HG02884 (cell line): ENCODE measurements around the gene SETBP1.

Source experiments
- ATAC-seq: cut with Tn5 transposase; IDR thresholded peaks from one replicate; pipeline ENCODE4 v1.9.1; 2021; ENCODE audit warnings: mild to moderate bottlenecking, moderate library complexity; ENCODE audit not compliant: unreplicated experiment

SETBP1 gene

DNA sequence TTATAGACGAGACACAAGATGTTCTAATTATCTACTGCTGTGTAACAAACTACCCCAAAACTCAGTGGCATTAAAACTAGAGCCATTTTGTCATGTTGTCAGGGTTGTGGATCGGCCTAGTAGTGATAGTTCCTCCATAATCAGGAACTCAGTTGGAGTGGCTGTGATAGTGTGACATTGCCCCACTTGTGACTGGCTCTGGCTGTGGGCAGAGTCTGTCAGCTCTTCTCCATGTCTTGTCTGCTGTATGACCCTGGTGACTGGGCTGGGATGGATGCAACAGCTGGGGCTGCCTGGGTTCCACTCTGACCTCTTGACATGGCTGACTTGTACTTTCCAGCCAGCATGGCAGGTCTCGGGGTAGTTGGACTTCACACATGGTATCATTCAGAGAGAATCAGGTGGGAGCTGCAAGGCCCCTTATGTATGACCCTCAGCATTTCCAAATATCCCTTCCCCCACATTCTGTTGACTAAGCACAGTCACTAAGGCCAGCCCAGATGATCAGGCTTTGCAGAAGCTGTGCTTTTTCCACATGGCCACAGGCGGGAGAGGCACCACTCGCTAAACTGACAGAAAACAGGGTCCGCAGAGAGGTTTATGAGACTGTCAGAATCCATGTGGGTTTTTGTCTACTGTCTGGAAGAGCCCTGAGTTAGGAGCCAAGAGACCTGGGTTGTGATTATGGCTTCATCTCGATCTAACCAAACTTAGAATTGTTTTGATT is 50.3 kb downstream of the SETBP1 start:
- no peak for ATAC-seq

DNA sequence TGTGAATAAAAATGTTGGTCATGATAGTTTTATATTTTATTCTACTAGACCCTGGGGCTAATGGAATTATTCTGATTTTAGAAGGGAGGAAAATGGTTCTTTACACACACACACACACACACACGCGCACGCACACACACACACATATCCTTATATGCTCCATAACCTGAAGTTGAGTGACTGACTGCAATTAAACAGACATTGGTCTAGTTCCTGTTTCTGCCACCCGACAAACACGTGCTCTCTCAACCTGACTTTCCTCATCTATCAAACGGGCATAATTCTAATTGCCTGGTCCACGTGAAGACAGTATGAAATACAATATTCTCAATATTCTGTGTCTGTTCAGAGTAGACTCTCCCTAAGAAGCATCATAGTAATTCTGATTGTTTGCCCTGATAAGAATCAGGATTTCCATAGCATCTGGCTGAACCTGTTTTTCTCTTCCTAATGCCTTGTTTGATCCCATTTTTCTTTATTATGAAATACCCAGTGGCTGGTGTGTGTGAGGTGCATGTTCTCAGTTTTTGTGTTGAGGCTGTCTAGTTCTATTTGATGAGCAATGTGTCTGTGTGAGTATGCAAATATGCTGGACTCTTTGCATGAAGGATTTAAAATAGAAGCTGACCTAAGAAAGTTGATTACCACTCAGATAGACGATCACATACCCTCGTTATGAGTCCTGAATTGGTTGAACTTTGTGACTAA is 51.0 kb downstream of the SETBP1 start:
- peak; percentile 56 for ATAC-seq

DNA sequence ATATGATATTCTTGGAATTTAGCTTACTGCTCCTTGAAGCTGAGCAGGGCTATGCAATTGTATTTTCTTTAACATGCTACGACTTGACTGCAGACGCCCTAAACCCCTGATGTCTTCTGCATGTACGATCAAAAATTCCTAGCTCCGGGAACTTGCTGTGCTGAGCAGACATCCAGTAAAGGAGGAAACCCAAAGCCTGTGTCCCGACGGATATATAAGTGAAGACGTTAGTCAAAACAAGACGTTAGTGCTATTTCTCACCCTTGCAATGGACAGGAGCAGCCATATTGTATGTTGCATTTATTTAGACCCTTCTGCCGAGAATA is 51.5 kb downstream of the SETBP1 start:
- ATAC-seq = no peak

DNA sequence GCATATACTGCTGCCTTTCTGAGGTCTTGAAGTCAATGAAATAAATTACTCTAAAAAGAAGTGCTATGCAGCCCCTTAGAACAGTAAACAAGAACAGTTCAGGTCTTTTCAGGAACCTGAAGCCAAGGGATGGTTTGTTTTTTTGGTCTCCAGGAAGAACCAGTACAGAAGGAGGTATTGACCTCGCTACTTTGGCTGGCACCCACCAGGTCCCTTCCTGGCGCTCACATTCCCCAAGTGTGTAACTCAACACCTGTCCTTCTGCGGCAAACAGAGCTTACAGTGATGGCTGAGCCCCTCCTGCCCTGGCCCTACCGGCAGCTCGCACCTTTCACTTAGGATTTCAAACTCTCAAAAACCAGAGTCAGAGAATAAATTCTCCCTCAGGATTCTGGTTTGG is 51.9 kb downstream of the SETBP1 start:
- no peak for ATAC-seq

DNA sequence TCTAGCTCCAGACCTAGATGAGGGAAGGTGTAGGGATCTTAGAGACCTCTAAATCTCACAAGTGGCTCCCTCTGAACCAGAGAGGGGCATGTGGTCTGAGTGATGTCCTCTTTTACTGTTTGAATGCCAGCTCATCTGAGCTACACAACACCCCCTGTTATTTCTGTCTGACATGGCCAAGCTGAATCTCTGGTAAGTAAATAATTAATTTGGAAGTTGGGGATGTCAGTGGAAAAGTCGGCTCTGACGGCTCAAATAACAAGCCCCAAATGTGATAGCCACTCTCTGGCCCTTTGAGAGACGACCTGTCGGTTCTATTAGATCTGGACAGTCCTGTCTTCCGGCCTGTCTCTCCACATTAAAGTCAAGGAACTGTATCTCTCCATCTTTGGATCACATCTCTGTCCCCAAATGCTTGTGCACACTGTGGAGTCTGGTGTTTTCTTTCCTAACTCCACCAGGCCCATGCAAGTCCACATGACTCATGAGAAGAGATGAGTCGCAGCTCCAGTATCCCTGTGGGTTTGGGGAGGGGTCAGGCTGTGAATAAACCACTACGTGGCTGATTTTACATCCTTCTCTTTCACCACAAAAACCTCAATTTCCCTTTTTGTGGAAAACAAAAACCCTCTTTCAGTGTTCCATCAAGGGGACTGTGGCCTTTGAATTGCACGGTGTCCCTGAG is 52.5 kb downstream of the SETBP1 start:
- ATAC-seq = no peak

DNA sequence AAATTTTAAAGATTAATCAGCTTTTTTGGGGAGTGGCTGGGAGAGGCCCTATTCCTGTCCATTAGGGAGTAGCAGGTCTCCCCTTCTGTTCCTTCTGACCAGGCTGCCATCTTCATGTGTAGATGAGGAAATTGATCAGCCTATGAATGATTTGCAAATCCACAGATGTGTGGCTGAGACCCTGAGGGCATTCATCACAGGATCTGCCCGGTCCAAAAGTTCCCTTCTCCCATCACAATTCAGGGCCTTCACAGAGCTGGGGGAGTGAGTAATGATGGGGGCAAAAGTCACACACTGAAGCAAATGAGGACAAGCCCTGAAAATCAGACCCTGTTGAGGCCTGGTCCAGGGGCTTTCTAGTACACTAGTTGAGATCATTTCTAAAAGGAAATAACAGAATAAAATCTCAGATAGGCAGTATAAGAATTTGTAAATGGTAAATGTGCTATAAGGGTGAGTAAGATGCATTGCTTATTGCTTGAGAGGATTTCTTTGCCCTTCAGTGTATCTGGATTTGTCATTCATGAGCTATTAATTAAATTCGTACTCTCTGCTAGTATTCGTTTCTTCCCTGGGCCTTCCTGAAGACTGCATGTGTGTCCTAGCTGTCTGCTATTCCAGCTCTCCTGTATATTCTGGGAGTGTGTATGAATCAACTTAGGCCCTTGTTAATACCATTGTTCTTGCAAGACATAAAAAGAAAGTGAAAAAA is 53.2 kb downstream of the SETBP1 start:
- no peak for ATAC-seq

DNA sequence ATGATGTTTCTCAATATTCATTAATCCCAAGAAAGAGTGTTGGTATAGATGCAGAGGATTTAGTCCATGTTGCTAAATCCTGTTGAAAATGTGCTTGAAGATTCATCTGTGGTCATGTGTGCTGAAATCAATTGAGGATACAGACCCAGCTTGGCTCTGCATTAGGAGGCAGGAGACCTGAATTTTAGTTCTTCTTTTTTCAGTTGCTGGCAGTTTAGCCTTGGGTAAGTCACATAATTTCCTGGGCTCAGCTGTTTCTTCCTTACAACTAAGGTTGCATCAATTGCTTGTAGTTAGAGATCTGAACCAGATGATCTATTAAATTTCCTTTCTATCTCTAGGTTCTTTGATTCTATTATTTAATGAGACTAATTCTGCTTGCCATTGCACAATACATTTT is 54.4 kb downstream of the SETBP1 start:
- ATAC-seq = no peak

DNA sequence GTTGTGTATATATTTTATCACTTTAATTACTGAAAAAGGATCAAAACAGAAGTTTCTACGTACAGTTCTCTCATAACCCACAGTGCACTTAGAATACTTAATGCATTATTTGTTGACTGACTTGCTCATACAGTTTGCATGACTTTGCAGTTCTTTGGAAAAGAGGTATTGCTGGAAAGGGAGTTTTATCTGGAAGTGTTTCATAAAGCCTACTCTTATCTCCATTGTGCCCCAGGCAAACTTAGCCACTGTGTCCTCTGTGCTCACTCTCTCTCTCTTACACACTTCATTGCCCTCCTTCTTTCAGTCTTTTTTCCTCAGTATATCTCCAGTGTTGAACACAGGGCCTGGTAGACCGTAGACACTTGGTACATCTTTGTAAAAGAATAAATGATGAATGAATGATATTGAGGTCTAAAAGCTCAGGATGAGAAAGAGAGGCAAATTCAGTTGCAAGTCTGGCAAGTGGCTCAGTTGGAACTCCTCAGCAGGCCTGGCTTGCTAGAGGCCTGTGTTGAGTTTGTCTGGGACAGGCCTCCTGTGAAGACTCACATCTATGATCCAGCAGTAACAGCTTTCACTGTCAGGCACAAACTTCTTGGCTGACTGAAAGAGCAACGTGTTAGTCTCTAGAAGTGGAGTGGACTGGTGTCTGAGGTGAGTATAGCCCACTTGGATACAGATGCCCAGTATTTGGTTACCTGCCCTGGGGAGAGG is 56.1 kb downstream of the SETBP1 start:
- no peak for ATAC-seq

DNA sequence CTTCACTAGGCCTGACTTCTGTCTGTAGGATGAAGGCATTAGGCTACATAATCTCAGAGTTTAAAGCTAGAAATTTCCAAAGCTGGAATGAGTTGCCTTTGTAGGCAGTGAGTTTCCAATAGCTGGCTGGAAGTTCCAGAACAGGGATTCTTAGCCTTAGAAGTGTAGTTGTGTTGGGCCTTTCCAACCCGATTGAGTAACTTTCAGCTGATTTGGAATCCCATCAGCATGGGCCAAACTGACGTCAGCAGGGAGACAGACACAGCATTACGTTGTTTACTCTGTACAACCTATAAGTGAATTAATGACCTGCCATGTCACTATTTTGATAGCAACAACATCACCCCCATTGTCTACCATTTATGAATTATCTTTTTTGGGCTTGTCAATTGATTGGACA is 56.9 kb downstream of the SETBP1 start:
- no peak for ATAC-seq

DNA sequence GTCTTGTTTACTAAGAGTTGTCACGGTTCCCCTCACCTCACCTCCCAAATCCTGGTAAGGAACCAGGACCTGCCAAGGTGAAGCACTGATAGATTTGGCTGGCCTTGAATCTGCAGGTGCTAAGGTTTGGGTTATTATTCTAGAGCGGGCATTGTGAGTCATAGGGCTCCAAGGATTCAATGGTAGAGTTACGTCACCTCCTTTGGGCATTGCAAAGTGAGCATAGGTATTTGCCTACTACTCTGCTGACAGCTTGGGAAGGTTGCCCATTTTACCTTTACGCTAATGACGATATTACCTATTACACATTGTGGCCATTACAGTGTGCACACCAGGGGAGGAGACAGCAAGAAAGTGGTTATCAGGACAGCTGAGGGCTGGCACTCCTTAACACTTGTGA is 59.3 kb downstream of the SETBP1 start:
- ATAC-seq = no peak

DNA sequence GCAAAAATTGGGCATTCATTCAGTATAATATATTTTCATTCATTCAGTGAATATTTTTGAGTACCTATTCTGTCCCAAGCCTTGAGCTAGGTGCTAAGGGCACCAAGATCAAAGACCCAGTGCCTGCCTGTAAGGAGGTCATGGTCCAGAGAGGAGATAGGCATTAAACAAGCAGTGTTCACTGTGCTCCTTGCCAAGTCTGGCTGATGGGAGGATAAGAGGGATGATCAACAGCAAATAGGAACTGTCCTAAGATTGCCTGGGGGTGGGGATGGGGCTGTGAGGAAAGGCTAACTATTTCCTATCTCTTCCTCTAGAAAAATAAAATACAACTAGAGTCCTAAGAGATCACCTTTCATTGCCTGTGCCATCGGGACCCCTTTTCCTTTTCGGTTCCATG is 60.4 kb downstream of the SETBP1 start:
- no peak for ATAC-seq

DNA sequence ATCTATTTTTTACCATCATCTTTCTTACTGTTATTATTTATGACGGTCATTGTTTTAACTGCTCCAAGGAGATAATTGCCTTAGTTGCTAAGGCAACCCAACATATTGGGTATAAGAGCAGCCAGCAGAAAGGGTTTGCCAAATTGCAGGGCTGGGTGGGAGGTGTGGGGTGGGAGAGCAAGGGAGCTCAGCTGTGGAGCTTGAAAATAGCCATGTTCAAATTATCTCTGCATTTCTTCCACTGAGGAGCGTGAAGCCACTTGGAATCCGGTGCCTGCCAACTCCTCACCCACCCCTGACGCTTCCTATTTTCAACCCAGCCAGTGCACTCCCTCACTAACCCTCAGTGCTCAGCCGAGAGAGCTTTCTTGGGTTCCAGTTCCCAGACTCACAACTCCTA is 60.8 kb downstream of the SETBP1 start:
- no peak for ATAC-seq

DNA sequence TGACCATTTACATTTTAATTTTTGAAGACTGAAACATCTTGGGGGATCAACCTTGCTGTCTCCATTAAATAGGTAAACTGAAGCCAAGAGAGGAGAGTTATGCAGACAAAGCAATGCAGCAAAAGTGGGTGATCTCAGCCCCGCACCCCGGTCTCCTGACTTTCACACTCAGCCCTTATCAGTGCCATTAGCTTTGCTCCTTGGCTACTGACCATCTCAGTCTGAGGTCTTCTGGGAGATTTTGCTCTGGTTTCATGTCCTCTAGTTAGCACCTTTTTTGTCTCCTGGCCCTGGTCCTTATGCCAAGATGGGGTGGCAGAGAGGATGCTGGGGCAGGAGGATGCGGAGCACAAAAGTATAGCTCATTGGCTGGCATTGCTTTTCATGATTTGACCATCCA is 61.4 kb downstream of the SETBP1 start:
- ATAC-seq = no peak

DNA sequence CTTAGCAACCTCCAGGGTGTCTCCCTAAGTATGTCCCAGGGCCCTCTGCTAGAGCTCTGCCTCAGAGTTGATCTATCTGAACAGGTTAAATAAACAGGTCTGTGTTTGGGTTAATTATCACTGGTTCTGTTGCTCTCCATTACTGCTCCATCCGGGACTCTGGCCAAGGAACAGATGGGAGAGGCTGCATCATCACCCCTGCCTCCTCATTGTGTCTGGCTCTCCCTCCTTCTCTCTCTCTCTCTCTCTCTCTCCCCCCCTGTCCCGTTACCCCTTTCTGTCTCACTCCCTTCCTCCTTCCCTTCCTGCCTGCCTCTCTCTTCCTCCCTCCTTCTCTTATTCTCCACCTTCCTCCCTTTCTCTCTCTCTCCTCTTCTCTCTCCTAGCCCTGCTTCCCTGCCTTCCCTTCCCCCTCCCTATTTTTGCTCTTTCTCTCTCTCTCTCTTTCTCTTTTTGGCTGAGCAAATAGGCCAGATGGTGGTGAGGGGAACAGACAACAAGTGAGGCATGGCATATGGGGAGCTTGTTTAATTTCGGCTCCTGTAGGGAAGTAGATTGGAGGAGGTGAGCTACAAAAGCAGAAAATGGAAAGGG is 62.1 kb downstream of the SETBP1 start:
- ATAC-seq = no peak

DNA sequence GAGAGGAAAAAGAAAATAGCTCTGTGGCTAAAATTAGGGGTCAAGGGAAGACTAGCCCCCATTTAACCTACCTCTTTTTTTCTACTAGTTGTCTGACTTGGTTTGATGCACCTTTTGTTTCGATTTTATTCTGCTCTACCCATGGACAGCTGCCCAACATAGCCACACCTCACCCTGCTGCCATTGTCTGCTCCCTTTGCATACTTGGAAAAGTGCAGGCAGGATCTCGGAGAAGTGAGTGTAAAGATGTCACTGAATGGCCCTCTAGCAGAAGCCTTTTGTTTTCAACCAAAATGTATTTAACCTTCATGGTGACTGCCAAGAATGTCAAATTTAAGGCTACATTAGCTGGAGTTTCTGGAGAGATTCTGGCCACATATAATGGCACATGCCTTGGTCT is 62.9 kb downstream of the SETBP1 start:
- no peak for ATAC-seq

DNA sequence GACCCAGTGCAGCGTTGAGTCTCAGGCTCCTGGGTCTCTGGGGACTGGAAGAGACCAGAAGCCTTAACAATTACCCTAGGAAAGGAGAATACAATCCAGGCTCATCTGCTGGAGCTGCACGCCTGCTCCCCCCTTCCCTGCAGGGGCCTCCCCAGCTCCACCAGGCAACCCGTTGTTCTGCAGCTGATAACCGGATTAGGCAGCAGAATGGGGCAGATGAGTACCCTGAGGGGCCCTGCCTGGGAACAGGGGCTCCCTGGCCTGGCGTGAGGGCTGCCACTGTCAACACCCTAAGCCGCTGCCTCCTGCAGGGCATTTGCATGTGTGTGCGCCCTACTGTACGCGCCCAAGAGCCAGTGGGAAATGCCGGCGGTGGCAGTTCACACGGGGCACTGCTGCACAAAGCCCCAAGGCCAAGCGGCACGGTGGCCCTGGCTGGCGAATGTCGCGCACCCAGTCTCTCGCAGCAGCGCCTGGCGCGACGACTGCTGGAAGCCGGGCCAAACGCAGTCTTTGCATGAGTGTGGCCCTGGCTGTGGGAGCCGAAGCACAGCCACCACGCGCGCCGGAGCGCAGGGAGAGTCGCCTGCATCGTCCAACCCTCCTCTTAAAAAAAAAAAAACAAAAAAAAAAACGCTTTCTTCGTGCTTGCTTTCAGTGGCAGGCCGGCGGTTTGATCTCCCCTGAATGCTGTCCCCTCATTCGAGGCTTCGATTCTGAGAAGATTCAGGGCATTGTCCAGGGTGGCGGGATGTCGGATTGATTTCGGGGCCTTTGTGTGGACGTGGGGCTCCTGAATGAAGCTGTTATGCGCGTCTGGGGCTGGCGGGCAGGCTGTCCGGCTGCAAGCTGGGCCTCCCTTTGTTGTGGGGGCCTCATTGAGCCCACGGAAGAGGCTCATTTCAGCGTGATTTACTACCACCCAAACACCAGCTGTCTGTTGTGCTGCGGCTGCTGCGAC is 63.8 kb downstream of the SETBP1 start:
- no peak for ATAC-seq

DNA sequence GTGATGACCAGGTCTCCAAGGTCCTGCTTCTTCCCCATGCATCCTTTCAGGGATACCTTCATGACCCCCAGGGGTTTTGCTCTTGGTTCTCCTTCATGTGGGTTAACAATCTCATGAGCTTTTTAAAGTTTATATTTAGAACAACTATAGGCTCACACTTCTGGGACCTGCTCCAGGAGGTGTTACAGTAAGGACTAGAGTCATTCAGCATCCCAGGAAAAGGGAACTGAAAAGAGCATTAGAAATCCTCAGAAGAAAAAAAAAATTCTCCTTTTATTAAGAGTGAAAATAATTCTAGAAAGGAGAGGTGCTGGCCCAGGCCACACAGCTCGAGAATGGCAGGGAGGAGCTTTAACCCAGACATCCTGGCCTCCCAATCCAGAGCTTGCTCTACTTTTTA is 66.5 kb downstream of the SETBP1 start:
- no peak for ATAC-seq

DNA sequence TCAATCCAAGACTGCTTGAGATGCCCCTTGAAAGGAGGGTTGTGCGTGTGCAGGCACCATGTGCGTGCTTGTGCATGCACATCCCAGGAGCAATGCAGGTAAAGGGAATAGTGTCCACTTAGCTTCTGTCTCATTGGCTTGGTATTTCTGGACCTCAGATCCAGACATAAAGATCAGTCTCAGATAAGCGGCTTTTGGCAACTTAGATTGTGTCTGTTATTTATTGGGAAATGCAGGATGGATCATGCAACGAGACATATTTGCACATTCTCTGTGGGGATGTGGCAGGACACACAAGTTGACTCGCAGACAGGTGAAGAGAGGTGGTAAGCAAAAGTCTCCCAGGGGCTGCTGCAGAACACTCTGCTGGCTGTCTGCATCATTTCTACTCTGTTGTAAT is 67.9 kb downstream of the SETBP1 start:
- no peak for ATAC-seq

DNA sequence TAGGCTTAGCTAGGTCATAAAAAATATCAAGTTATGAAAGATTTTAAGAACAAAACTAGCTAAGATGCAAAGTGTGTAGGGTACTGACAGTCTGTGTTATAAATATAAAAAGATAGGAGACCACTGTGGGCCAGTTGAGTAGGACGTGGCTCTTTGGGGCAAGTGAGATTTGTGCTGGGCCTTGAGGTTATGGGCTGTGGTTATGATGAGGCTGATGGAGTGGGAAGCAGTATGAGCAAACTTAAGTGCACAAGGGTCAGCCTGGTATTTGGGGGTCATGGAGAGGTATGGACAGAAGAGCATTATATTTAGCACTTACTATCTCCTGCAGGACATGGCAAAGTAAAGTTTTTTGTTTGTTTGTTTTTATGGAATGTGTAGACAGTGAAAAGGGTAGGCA is 70.1 kb downstream of the SETBP1 start:
- no peak for ATAC-seq

DNA sequence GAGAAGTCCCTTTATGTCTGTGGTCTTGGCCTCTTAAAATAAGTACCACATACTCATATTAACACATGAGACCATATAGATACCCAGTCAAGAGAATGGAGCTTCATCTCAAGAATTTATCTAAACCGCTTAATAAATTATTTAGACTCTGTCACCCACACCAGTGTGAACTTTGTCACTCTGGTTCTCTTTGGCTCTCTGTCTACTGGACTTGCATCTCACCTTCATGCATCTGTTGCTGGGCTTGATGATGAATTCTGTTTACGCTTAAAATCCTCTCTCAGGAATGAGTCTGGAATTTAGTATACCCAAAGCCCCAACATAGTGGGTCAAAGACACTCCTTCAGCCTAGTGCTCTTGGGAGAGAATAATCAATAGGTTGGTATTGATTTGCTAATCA is 73.9 kb downstream of the SETBP1 start:
- no peak for ATAC-seq
